Mucosa of descending colon (tissue), 3 donors: ENCODE results near the gene NEK10. TPM values are rescaled to one million over a fixed set of nuclear protein-coding genes. Genes with fewer than 3 reads are reported as not detected.
A peak's percentile ranks its signal among the peaks of the same experiment; 100 is the strongest.
"Not testable (repeated sequence)": the region's sequence is repeated elsewhere in the genome, so short reads cannot be mapped to it uniquely, and the experiment has no call there.

Experiments used
- ATAC-seq: fragments of 200-7000 bp; cut with Tn5 transposase; one replicate; pipeline ENCODE4 v1.9.1; 2020; ENCODE audit warnings: mild to moderate bottlenecking, moderate library complexity
- DNase-seq, 3 donors: peaks; one replicate each; pipeline ENCODE4 v3.0.0-alpha.2; 2020
- H3K36me3 ChIP-seq: fragments of 200-600 bp; one replicate; pipeline ENCODE4 v1.8.0; 2021; ENCODE audit warnings: low read depth, mild to moderate bottlenecking
- H3K4me1 ChIP-seq: fragments of 200-600 bp; one replicate; pipeline ENCODE4 v1.8.0; 2021; ENCODE audit warnings: low read depth, mild to moderate bottlenecking
- H3K4me3 ChIP-seq: fragments of 200-600 bp; one replicate; pipeline ENCODE4 v1.8.0; 2021; ENCODE audit warnings: mild to moderate bottlenecking
- H3K9me3 ChIP-seq: fragments of 200-600 bp; one replicate; pipeline ENCODE4 v1.8.0; 2021; ENCODE audit warnings: mild to moderate bottlenecking
- CTCF ChIP-seq: fragments of 200-600 bp; IDR thresholded peaks from one replicate; pipeline ENCODE4 v1.8.0; 2022; ENCODE audit warnings: antibody characterized with exemption, mild to moderate bottlenecking
- intact Hi-C, 2 donors: fragments of 100-400 bp; cut with DNase I in 1 of 2; cut with micrococcal nuclease in 1 of 2; formaldehyde crosslinking; loops; one replicate each; pipeline versions ENCODE4 v1.11.0 to v1.11.1; 2022; cut with DNase I, micrococcal nuclease
- total RNA-seq, 3 donors: library from RNA; stranded (reverse); fragmentation: NEBNext Ultra II Directional in 2 of 3; extraction: Animal tissue kit (Norgen Biotek cat#: 25700) in 2 of 3; gene quantifications; one replicate each; pipeline versions ENCODE4 v1.2.1 to v1.2.4, GENCODE V29; 2021 to 2023
- donor health status: DM: no; HTN: no; CAD: no; lungs with moderate emphysema.
- donor health status: DM: no; HTN: no; CAD: no.
- donor health status: DM: no; HTN: yes; CAD: no.

Gene NEK10
- total RNA-seq, 3 donors from 2014 or later, result 1.1 to 6.5 (median 1.4) TPM

- intact Hi-C loops, result no loop called here
- Histone ChIP-seq H3K9me3 (no peaks in the 10 kb centered on the region), H3K4me1 (peaks cover 5% of the 10 kb centered on the region), H3K4me3 (no peak overlapping the region), H3K36me3 (no peaks in the 10 kb centered on the region)
- no peak for ATAC-seq
- no peak for DNase-seq
- no peak for TF ChIP-seq CTCF
Observed at GRCh38 chr3:27290760-27291159, 78.4 kb downstream of the NEK10 start.

GRCh38 chr3:27289769-27290413, 79.3 kb downstream of the NEK10 start:
- no peak overlapping the region for H3K4me3 ChIP-seq
- H3K4me1 ChIP-seq, result peaks cover 5% of the 10 kb centered on the region
- no peaks in the 10 kb centered on the region for H3K36me3 ChIP-seq
- H3K9me3 ChIP-seq, result no peaks in the 10 kb centered on the region
- intact Hi-C loops, result no loop called here
- no peak for ATAC-seq
- no peak for TF ChIP-seq CTCF
- DNase-seq, result no peak

- ATAC-seq (no peak), DNase-seq (no peak)
- no peak for TF ChIP-seq CTCF
- H3K36me3 ChIP-seq, result no peaks in the 10 kb centered on the region
- peaks cover 5% of the 10 kb centered on the region for H3K4me1 ChIP-seq
- intact Hi-C loops, result no loop called here
- no peaks in the 10 kb centered on the region for H3K9me3 ChIP-seq
- H3K4me3 ChIP-seq, result no peak overlapping the region
Observed at GRCh38 chr3:27287052-27287451, 82.1 kb downstream of the NEK10 start.

- H3K4me1 ChIP-seq, H3K9me3 ChIP-seq, H3K36me3 ChIP-seq, ATAC-seq, H3K4me3 ChIP-seq, intact Hi-C loops: not testable (repeated sequence)
- DNase-seq, result peak in 1 of 3 donors; percentile 29
Observed at GRCh38 chr3:27286467-27286866, 82.7 kb downstream of the NEK10 start.

- Histone ChIP-seq H3K36me3 (no peaks in the 10 kb centered on the region), H3K9me3 (no peaks in the 10 kb centered on the region), H3K4me3 (no peak overlapping the region), H3K4me1 (peaks cover 5% of the 10 kb centered on the region)
- no peak for ATAC-seq
- intact Hi-C loops, result no loop called here
- no peak for DNase-seq
- TF ChIP-seq CTCF, result no peak
Observed at GRCh38 chr3:27285668-27286067, 83.5 kb downstream of the NEK10 start.

GRCh38 chr3:27281671-27282150, 87.5 kb downstream of the NEK10 start:
- peak; percentile 88 for ATAC-seq
- no peak for TF ChIP-seq CTCF
- H3K4me3 ChIP-seq, result no peak overlapping the region
- intact Hi-C loops, result no loop called here
- no peak for DNase-seq
- peaks cover 3% of the 10 kb centered on the region for H3K4me1 ChIP-seq
- H3K36me3 ChIP-seq, result no peaks in the 10 kb centered on the region
- no peaks in the 10 kb centered on the region for H3K9me3 ChIP-seq
